ENCODE measurements around the gene NFATC2.

DNA sequence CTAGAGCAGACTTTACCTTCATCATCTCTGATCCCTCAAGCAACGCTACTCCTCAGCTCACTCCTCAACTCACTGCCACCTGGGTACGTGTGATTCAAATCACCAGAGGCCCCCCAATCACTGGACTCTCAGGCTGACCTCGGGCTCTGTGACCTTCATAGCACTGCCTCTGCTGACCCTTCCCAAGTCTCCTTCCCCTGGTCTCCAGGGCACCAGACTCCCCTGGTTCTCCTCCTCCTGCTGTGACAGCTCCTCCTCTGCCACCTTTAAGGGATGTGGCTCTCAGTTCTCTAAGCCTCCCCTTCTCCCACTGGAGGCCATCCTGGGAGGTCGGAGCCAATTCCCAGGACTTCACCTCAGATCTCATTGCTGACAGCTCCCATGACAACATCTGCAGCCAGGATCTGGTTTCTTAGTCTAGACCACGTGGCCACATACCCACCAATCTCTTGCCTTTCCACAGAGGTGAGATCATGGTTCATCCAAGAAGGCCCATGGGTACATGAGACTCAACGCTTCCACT lies 90.4 kb downstream of the NFATC2 start:
- TF ChIP-seq POLR2AphosphoS5 (IDR thresholded peaks at IDR 0.05; ENCODE audit: low read depth, low read length): no peak
- no peak for TF ChIP-seq GABPA (IDR thresholded peaks at IDR 0.05; ENCODE audit: borderline replicate concordance, insufficient read depth, low read length)
- no peak for TF ChIP-seq EP300 (IDR thresholded peaks at IDR 0.05; ENCODE audit: borderline replicate concordance in 1 of 2, low read depth in 2 of 2, low read length in 2 of 2)
- TF ChIP-seq, protein P1, sequence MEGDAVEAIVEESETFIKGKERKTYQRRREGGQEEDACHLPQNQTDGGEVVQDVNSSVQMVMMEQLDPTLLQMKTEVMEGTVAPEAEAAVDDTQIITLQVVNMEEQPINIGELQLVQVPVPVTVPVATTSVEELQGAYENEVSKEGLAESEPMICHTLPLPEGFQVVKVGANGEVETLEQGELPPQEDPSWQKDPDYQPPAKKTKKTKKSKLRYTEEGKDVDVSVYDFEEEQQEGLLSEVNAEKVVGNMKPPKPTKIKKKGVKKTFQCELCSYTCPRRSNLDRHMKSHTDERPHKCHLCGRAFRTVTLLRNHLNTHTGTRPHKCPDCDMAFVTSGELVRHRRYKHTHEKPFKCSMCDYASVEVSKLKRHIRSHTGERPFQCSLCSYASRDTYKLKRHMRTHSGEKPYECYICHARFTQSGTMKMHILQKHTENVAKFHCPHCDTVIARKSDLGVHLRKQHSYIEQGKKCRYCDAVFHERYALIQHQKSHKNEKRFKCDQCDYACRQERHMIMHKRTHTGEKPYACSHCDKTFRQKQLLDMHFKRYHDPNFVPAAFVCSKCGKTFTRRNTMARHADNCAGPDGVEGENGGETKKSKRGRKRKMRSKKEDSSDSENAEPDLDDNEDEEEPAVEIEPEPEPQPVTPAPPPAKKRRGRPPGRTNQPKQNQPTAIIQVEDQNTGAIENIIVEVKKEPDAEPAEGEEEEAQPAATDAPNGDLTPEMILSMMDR (IDR thresholded peaks at IDR 0.05; ENCODE audit: control extremely low read depth in 1 of 3, insufficient read depth in 1 of 3, low read depth in 1 of 3, low read length in 3 of 3): no peak
- TF ChIP-seq, protein P2, sequence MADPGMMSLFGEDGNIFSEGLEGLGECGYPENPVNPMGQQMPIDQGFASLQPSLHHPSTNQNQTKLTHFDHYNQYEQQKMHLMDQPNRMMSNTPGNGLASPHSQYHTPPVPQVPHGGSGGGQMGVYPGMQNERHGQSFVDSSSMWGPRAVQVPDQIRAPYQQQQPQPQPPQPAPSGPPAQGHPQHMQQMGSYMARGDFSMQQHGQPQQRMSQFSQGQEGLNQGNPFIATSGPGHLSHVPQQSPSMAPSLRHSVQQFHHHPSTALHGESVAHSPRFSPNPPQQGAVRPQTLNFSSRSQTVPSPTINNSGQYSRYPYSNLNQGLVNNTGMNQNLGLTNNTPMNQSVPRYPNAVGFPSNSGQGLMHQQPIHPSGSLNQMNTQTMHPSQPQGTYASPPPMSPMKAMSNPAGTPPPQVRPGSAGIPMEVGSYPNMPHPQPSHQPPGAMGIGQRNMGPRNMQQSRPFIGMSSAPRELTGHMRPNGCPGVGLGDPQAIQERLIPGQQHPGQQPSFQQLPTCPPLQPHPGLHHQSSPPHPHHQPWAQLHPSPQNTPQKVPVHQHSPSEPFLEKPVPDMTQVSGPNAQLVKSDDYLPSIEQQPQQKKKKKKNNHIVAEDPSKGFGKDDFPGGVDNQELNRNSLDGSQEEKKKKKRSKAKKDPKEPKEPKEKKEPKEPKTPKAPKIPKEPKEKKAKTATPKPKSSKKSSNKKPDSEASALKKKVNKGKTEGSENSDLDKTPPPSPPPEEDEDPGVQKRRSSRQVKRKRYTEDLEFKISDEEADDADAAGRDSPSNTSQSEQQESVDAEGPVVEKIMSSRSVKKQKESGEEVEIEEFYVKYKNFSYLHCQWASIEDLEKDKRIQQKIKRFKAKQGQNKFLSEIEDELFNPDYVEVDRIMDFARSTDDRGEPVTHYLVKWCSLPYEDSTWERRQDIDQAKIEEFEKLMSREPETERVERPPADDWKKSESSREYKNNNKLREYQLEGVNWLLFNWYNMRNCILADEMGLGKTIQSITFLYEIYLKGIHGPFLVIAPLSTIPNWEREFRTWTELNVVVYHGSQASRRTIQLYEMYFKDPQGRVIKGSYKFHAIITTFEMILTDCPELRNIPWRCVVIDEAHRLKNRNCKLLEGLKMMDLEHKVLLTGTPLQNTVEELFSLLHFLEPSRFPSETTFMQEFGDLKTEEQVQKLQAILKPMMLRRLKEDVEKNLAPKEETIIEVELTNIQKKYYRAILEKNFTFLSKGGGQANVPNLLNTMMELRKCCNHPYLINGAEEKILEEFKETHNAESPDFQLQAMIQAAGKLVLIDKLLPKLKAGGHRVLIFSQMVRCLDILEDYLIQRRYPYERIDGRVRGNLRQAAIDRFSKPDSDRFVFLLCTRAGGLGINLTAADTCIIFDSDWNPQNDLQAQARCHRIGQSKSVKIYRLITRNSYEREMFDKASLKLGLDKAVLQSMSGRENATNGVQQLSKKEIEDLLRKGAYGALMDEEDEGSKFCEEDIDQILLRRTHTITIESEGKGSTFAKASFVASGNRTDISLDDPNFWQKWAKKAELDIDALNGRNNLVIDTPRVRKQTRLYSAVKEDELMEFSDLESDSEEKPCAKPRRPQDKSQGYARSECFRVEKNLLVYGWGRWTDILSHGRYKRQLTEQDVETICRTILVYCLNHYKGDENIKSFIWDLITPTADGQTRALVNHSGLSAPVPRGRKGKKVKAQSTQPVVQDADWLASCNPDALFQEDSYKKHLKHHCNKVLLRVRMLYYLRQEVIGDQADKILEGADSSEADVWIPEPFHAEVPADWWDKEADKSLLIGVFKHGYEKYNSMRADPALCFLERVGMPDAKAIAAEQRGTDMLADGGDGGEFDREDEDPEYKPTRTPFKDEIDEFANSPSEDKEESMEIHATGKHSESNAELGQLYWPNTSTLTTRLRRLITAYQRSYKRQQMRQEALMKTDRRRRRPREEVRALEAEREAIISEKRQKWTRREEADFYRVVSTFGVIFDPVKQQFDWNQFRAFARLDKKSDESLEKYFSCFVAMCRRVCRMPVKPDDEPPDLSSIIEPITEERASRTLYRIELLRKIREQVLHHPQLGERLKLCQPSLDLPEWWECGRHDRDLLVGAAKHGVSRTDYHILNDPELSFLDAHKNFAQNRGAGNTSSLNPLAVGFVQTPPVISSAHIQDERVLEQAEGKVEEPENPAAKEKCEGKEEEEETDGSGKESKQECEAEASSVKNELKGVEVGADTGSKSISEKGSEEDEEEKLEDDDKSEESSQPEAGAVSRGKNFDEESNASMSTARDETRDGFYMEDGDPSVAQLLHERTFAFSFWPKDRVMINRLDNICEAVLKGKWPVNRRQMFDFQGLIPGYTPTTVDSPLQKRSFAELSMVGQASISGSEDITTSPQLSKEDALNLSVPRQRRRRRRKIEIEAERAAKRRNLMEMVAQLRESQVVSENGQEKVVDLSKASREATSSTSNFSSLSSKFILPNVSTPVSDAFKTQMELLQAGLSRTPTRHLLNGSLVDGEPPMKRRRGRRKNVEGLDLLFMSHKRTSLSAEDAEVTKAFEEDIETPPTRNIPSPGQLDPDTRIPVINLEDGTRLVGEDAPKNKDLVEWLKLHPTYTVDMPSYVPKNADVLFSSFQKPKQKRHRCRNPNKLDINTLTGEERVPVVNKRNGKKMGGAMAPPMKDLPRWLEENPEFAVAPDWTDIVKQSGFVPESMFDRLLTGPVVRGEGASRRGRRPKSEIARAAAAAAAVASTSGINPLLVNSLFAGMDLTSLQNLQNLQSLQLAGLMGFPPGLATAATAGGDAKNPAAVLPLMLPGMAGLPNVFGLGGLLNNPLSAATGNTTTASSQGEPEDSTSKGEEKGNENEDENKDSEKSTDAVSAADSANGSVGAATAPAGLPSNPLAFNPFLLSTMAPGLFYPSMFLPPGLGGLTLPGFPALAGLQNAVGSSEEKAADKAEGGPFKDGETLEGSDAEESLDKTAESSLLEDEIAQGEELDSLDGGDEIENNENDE (IDR thresholded peaks at IDR 0.05; ENCODE audit: insufficient replicate concordance, low read length): no peak
- no peak for TF ChIP-seq BCL11A (IDR thresholded peaks at IDR 0.05; ENCODE audit: low read depth in 2 of 2, low read length in 2 of 2)
- no peak for TF ChIP-seq POLR2A (IDR thresholded peaks at IDR 0.05; ENCODE audit: control extremely low read depth in 1 of 2, low read depth in 2 of 2, low read length in 2 of 2)
- TF ChIP-seq SP1 (IDR thresholded peaks at IDR 0.05; ENCODE audit: low read depth, low read length): no peak
- no peak for TF ChIP-seq YY1 (IDR thresholded peaks at IDR 0.05; ENCODE audit: low read depth, low read length)
- no peak for TF ChIP-seq JUND (IDR thresholded peaks at IDR 0.05; ENCODE audit: low read length)
